NK-92 (cell line): Measurements from ENCODE around the gene WASHC2A.
"Not testable (repeated sequence)": the region's sequence is repeated elsewhere in the genome, so short reads cannot be mapped to it uniquely, and the experiment has no call there.

Source experiments
- DNase-seq: peaks from one replicate; lab custom pipeline; 2025; ENCODE audit not compliant: unreplicated experiment; lab: John Stamatoyannopoulos, UW

The WASHC2A gene

GRCh38 chr10:50059946-50060345 lies 7.8 kb upstream of the WASHC2A start:
- not testable (repeated sequence) for DNase-seq

- DNase-seq, result not testable (repeated sequence)
Measured at GRCh38 chr10:50061548-50061947, 6.2 kb upstream of the WASHC2A start.

DNA sequence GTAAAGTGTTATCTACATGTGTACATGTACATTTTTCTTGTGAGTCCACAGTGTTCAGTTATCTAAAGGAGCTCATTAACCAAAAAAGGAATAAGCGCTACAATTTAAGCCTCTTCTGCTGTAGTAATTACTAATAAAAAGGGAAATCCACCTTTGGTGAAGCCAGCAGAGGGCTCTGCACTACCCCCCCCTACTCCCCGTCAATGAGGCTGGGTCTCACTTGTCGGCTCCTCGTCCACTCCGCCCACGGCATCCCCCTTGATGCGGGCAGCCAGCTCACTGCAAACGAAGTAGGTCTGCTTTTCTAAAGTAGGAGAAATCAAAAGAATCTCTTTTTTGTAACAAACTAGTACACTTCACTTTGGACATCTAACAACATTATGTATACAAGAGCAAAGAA lies 4.7 kb upstream of the WASHC2A start:
- DNase-seq, result no peak

DNA sequence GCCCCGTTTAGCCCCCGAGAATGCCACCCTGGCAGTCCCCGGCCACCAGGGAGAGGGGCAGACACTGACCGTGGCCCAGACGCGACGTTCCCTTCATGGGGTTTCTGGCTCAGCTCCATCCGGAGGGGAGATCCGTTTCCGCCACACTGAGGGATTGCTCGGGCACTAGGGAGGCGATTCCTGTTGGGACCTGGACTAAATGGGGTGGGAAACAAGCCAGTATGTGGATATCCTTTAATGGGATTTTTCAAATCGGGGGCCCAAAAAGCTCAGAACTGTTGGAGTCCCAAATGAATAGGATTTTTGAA lies 552 bp downstream of the WASHC2A start:
- DNase-seq, result not testable (repeated sequence)

- DNase-seq, result not testable (repeated sequence)
Measured at GRCh38 chr10:50075139-50075538, 7.4 kb downstream of the WASHC2A start.

- DNase-seq, result not testable (repeated sequence)
Measured at GRCh38 chr10:50075544-50075943, 7.8 kb downstream of the WASHC2A start.

DNA sequence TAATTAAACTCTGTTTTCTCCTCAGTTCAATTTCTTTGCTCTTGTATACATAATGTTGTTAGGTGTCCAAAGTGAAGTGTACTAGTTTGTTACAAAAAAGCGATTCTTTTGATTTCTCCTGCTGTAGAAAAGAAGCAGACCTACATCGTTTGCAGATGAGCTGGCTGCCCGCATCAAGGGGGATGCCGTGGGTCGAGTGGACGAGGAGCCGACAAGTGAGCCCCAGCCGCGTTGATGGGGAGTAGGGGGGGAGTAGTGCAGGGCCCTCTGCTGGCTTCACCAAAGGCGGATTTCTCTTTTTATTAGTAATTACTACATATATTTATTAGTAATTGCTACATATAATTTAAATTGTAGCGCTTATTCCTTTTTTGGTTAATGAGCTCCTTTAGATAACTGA lies 23.6 kb downstream of the WASHC2A start:
- not testable (repeated sequence) for DNase-seq

DNA sequence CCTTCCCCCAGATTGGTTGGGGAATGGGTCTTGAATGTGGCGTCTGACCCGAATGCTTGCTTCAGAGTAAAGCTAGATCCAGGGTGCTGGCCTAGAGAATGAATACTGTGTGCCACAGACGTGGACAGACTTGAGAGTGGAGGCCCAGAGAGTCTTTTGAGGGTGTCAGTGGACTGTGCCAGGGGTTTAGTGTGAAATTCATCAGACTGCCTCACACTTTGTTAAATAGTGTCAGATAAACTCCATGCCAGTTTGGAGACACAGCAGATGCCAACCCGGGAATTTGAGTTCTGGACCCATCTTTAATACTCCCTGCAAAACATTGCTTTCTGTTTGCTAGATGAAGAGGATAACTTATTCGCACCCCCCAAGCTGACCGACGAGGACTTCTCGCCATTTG lies 25.2 kb downstream of the WASHC2A start:
- not testable (repeated sequence) for DNase-seq

- DNase-seq, result not testable (repeated sequence)
Measured at GRCh38 chr10:50094630-50095029, 26.9 kb downstream of the WASHC2A start.

- not testable (repeated sequence) for DNase-seq
Measured at GRCh38 chr10:50095402-50095801, 27.6 kb downstream of the WASHC2A start.

GRCh38 chr10:50096722-50097121 lies 29.0 kb downstream of the WASHC2A start:
- not testable (repeated sequence) for DNase-seq

- not testable (repeated sequence) for DNase-seq
Measured at GRCh38 chr10:50098645-50099044, 30.9 kb downstream of the WASHC2A start.

DNA sequence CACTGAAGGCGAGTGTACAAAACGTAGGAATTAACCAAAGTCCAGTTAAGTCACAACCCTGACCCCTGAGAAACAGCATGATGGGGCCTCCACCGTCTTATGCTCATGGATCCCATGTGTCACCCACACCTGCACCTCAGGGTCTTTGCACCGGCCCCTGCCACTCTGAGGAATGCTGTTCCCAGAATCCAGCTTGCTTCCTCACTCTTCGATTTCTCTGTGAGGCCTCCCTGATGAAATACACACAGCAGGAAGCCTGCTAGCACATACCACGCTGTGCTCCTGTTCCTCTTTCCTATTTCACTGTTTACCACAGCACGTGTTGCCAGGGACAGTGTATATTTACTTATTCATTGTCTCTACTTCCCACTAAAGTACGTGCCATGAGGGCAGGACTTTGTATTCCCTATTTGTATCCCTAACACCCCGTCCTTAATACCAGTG lies 33.4 kb downstream of the WASHC2A start:
- DNase-seq, result not testable (repeated sequence)

DNA sequence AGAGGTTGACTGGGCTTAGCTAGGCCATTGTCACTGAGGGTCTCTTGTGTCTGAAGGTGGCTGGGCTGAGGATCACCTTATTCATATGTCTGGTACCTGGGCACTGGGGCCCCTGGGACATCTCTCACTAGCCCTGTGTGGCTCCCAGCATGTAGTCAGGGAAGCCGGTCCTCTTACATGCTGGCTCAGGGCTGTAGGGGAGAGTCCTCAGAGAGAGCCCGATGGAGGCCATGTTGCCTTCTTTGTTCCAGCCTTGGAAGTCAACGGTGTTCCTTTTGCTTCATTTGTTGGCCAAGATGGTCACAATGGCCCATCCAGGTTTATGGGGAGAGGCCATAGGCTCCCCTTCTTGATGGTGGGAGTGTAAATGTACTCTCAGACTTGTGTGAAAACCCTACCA lies 34.0 kb downstream of the WASHC2A start:
- not testable (repeated sequence) for DNase-seq

GRCh38 chr10:50102267-50102666 lies 34.5 kb downstream of the WASHC2A start:
- not testable (repeated sequence) for DNase-seq

DNA sequence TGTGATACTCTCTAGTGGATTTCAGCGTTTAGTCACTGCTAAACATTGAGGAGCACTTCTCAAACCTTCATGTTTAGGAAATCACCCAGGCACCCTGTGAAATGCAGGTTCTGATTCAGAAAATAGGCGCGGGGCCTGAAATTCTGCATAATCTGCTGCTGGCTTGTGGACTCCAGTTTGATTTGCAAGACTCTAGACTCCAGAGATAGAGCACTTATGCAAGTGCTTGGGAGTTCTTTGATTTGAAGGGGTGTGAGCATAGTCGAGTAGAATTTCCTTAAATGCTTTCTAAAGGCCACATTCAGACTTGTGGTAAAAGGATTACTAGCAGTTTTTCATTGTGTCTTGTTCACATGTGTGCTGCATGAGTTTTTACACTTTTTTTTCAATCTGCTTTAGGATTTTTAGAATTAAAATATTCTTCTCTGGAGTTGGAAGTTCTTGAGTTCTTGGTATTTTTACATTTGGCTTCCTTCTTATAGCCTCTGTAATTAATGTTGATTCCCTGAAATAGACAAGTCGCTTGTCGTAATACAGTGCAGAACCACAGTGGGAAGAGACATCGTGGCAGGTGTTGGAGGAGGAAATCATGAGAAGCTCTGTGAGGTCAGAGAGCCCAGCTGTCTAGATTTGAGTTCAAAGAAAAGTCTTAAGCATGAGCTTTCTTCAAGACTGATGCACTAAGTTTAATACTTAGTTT lies 41.4 kb downstream of the WASHC2A start:
- DNase-seq, result not testable (repeated sequence)

- not testable (repeated sequence) for DNase-seq
Measured at GRCh38 chr10:50112419-50113112, 44.8 kb downstream of the WASHC2A start.

DNA sequence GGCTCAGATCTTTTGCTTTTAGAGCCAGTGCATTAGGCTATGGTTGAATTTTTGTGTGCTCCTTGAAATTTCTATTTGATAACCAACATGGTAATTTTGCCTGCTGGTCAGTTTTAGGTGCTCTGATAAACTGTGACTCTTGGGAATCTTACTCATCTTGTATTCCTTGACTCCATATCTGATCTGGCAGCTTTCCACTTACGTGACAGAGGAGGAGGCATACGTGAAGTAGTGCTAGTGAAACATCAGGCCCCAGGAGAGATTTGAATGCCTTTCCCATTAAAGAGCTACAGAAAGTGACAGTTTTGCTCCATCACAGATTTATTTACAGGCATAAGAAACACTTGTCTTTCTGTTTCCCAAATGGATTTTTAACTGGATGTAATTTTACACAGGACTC lies 59.0 kb downstream of the WASHC2A start:
- DNase-seq, result not testable (repeated sequence)

DNA sequence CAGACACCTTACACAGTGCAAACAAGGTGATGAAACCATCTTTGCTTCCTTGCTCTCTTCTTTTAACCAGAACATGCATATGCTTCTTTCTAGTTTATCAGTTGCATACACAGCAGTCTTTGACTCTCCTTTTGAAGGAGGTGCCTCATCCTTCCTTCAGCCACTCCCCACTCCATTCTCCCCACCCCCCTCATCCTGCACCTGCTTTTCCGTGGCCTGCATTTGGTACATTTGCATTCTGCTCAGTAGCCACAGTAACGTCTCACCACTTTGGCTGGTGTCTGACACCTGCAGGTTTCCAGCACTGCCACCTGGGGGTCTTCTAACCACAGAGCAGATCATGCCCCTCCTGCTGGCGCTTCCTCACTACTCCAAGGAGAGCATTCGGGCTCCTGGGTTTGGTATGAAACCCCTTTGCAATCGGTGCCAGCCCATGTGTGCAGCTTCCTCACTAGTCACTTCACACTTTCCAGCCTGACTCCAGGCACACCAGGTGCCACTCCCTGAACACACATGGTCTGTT lies 60.1 kb downstream of the WASHC2A start:
- not testable (repeated sequence) for DNase-seq

- DNase-seq, result not testable (repeated sequence)
Measured at GRCh38 chr10:50131245-50131965, 63.7 kb downstream of the WASHC2A start.

- not testable (repeated sequence) for DNase-seq
Measured at GRCh38 chr10:50132322-50132721, 64.6 kb downstream of the WASHC2A start.
